Keratinocyte (primary cell): ENCODE measurements around the gene MLLT3.

Source experiments
- EZH2 ChIP-seq: IDR thresholded peaks from one replicate; pipeline ENCODE4 v1.6.1; 2012; ENCODE audit warnings: inconsistent platforms, mild to moderate bottlenecking, low read length, moderate library complexity
- TF ChIP-seq, protein P1 (sequence below), 3 experiments: IDR thresholded peaks in 1 of 3; conservative IDR thresholded peaks in 1 of 3; optimal IDR thresholded peaks in 1 of 3; 2 replicates in 2 of 3; 3 replicates in 1 of 3; pipeline versions ENCODE3 to v1.5.1; 2011; ENCODE audit warnings: low read length in 3 of 3, mild to moderate bottlenecking in 3 of 3, moderate library complexity in 2 of 3, control low read depth in 1 of 3, inconsistent platforms in 1 of 3; ENCODE audit not compliant: insufficient read depth in 2 of 3; ENCODE audit errors: extremely low read depth in 1 of 3

GRCh38 chr9:20649381-20649780, 27.1 kb upstream of the MLLT3 start:
- TF ChIP-seq, protein P1, sequence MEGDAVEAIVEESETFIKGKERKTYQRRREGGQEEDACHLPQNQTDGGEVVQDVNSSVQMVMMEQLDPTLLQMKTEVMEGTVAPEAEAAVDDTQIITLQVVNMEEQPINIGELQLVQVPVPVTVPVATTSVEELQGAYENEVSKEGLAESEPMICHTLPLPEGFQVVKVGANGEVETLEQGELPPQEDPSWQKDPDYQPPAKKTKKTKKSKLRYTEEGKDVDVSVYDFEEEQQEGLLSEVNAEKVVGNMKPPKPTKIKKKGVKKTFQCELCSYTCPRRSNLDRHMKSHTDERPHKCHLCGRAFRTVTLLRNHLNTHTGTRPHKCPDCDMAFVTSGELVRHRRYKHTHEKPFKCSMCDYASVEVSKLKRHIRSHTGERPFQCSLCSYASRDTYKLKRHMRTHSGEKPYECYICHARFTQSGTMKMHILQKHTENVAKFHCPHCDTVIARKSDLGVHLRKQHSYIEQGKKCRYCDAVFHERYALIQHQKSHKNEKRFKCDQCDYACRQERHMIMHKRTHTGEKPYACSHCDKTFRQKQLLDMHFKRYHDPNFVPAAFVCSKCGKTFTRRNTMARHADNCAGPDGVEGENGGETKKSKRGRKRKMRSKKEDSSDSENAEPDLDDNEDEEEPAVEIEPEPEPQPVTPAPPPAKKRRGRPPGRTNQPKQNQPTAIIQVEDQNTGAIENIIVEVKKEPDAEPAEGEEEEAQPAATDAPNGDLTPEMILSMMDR (optimal IDR thresholded peaks at IDR 0.05 in 1 of 3, IDR thresholded peaks at IDR 0.05 in 1 of 3, conservative IDR thresholded peaks at IDR 0.05 in 1 of 3; ENCODE audit: extremely low read depth in 1 of 3, insufficient read depth in 2 of 3, low read length in 3 of 3): no peak
- TF ChIP-seq EZH2: no peak
